ENCODE measurements around the gene MON1B. TPM values are rescaled to one million over a fixed set of nuclear protein-coding genes. Genes with fewer than 3 reads are reported as not detected.

The MON1B gene
- total RNA-seq, 1 experiment from 2014 or later = 48.0 TPM

DNA sequence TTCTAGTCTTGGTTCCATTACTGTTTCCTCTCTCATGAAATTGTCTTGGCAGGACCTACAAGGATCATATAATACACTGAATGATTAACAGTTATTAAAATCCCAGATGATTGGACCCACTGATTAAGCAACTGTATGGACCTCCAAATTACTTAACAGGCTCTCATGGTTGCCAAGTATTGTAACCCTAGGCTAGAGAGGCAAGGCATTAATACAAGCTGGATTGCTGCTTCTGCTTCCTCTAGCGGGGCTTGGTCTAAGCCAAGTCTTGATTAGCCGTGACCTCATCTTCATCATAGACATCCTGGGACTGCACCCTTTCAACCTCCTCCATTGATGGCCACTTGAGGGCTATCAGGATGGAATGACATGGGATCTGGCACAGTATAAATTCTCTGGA, 55.2 kb downstream of the MON1B start:
- no CpG with 5 or more reads among the region's 2 CpGs for WGBS (ENCODE audit: extremely low coverage, insufficient read length, low lambda C conversion rate)

More for the DNA sequence above, 55.2 kb downstream of the MON1B start:
- H3K79me2 ChIP-seq (ENCODE audit: insufficient read depth, low read length) = no peaks in the 10 kb centered on the region
- H3K9me3 ChIP-seq (ENCODE audit: control insufficient read depth, low read depth, low read length) = no peaks in the 10 kb centered on the region
- H3K79me1 ChIP-seq (ENCODE audit: insufficient read depth, low read depth, low read length, poor library complexity, severe bottlenecking) = no peaks in the 10 kb centered on the region
- no peak overlapping the region for H2BK120ac ChIP-seq (ENCODE audit: low read depth, low read length, poor library complexity, severe bottlenecking)
- no peak overlapping the region for H3K18ac ChIP-seq (ENCODE audit: insufficient read length, low read depth, low read length)
- Mint-ChIP-seq H3K36me3 (ENCODE audit: insufficient read depth in 1 of 3, low read depth in 3 of 3) (no peaks in the 10 kb centered on the region), H3K9me3 (no peaks in the 10 kb centered on the region), H3K4me3 (no peak overlapping the region), H3K4me1 (no peaks in the 10 kb centered on the region), H3K27me3 (ENCODE audit: low read depth) (peaks cover 3% of the 10 kb centered on the region; the same call in 1 of the 2 replicates), H3K27ac (no peak overlapping the region; a peak in 1 of 7 replicates)
- H2AFZ ChIP-seq (ENCODE audit: low read length) = no peak overlapping the region
- no peak overlapping the region for H4K8ac ChIP-seq (replicated peaks; ENCODE audit: insufficient read length, low read depth, low read length)
- no peak overlapping the region for H4K91ac ChIP-seq (ENCODE audit: insufficient read length, low read depth, low read length)
- no peak overlapping the region for H3T11ph ChIP-seq (ENCODE audit: low read length)
- H3K9ac ChIP-seq (ENCODE audit: extremely low read depth, insufficient read length, low read length) = no peak overlapping the region
- no peaks in the 10 kb centered on the region for H3K27me3 ChIP-seq (ENCODE audit: insufficient read depth, low read length)
- H2BK15ac ChIP-seq (ENCODE audit: low read depth, low read length) = no peak overlapping the region
- DNase-seq = no peak
- H4K20me1 ChIP-seq (ENCODE audit: control insufficient read depth, insufficient read depth, insufficient read length) = no peaks in the 10 kb centered on the region
- TF ChIP-seq, protein P1, sequence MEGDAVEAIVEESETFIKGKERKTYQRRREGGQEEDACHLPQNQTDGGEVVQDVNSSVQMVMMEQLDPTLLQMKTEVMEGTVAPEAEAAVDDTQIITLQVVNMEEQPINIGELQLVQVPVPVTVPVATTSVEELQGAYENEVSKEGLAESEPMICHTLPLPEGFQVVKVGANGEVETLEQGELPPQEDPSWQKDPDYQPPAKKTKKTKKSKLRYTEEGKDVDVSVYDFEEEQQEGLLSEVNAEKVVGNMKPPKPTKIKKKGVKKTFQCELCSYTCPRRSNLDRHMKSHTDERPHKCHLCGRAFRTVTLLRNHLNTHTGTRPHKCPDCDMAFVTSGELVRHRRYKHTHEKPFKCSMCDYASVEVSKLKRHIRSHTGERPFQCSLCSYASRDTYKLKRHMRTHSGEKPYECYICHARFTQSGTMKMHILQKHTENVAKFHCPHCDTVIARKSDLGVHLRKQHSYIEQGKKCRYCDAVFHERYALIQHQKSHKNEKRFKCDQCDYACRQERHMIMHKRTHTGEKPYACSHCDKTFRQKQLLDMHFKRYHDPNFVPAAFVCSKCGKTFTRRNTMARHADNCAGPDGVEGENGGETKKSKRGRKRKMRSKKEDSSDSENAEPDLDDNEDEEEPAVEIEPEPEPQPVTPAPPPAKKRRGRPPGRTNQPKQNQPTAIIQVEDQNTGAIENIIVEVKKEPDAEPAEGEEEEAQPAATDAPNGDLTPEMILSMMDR (conservative IDR thresholded peaks at IDR 0.05) = no peak
- no peak overlapping the region for H3K14ac ChIP-seq (ENCODE audit: insufficient read depth, low read length)
- H3K56ac ChIP-seq (ENCODE audit: insufficient read length, low read depth, low read length) = no peak overlapping the region
- no peak overlapping the region for H2BK12ac ChIP-seq (ENCODE audit: insufficient read length, low read depth, low read length)
- H3K27ac ChIP-seq (ENCODE audit: insufficient read length, low read depth, low read length) = no peak overlapping the region
- no peak overlapping the region for H2BK20ac ChIP-seq (ENCODE audit: low read depth, low read length, poor library complexity, severe bottlenecking)
- H3K23ac ChIP-seq (ENCODE audit: insufficient read length, low read depth, low read length) = no peak overlapping the region
- no peak overlapping the region for H3K4ac ChIP-seq (ENCODE audit: low read depth, low read length)
- no peaks in the 10 kb centered on the region for H3K4me1 ChIP-seq (ENCODE audit: insufficient read depth, low read length)
- no peak overlapping the region for H4K5ac ChIP-seq (ENCODE audit: insufficient read length, low read depth, low read length)
- H3K23me2 ChIP-seq (ENCODE audit: insufficient read length, low read depth, low read length, poor library complexity, severe bottlenecking) = no peaks in the 10 kb centered on the region
- H3K4me2 ChIP-seq (ENCODE audit: insufficient read depth, insufficient read length, low read length) = no peak overlapping the region
- H2BK5ac ChIP-seq (ENCODE audit: insufficient read length, low read length) = no peak overlapping the region
- H2AK5ac ChIP-seq (ENCODE audit: insufficient read length, low read length) = no peak overlapping the region

All from H9 (cell line).